ENCODE measurements around the gene ZCRB1. TPM values are rescaled to one million over a fixed set of nuclear protein-coding genes. Genes with fewer than 3 reads are reported as not detected.
"Not testable (repeated sequence)": the region's sequence is repeated elsewhere in the genome, so short reads cannot be mapped to it uniquely, and the experiment has no call there.

ZCRB1 gene, protein sequence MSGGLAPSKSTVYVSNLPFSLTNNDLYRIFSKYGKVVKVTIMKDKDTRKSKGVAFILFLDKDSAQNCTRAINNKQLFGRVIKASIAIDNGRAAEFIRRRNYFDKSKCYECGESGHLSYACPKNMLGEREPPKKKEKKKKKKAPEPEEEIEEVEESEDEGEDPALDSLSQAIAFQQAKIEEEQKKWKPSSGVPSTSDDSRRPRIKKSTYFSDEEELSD
- 10 to 100 TPM; 47.8 to 53.8 TPM for total RNA-seq

DNA sequence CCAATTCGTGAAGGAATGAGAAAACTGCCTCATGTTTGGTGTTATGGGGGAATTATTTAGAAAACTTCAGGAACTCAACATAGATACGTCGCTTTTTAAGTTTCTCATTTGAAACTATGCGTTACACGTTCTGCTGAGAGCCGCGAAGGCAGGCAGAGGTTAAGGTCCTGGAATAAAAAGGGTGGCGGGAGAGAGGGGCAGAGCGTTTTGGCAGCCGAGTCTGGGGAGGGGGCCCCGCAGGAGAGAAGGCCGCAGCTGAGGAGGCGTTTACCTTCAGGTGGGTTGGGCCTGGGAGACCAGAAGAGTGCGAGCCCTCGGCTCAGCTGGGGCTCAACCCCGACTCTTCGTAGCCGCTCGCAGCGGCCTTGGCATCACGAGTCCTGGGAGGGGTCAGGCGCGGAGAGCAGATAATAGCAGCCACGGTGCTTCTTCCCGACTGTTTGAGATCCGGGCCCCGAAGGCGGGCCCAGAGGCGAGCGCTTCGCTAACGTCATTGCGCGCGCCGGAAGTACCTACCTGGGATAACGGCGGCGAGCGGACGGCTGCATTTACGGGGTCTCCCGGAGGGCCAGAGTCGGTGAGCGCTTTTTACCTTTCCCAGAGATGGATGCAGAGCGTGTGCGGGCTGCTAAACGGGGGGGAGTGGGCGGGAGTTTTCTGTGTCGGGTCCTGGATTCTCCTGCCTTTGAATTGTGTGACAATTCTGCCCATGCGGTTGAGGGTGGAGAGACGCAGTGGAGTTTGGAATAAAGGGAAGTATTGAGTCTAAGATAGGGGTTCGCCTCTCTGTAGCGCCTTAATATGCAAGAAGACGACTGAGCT is at the start of gene ZCRB1, which contains the start of gene PPHLN1:
ZCRB1 (minus strand) TSS at position 442 of the 822 bp plus-strand sequence. CDS start 1,992 bp downstream, outside the sequence.
PPHLN1 (plus strand) TSS at position 515 of the 822 bp plus-strand sequence. CDS start 9,736 bp downstream, outside the sequence.
- POLR2A ChIA-PET: interaction anchor here (0.8 to 2.6 kb wide), 2 partner anchors 88 to 231 kb away, joined by 5 to 17 read pairs; partner anchors contain the start of gene YAF2
- H3K4me3 Mint-ChIP-seq: peak within 1 kb of the TSS; percentile 96
- peaks cover 7% of the 10 kb centered on the region for H3K36me3 Mint-ChIP-seq
- no peaks in the 10 kb centered on the region for H3K27me3 Mint-ChIP-seq
- ATAC-seq (ENCODE audit: low read depth): peak; percentile 95
- H3K4me1 Mint-ChIP-seq: peaks cover 29% of the 10 kb centered on the region
- peak within 1 kb of the TSS; percentile 96 for H3K27ac Mint-ChIP-seq
- H3K9me3 Mint-ChIP-seq: no peaks in the 10 kb centered on the region
- peak; percentile 82 for DNase-seq

DNA sequence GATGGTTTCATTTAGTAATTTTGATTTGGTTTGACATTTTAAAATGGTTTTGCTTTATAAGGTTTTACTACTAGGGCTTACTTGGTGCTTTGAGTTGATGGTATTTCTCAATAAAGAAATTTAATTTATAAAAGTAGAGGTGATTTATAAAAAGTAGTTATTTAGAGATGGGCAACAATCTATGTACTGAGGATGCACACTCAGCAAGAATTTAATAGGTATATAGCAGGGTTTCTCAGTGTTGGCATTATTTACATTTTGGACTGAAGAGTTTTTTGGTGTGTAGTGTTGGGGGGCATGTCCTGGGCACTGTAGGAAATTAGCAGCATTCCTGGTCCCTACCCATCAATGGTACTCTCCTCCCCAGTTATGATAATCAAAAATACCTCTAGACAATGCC is 47.8 kb upstream of the ZCRB1 start:
- Mint-ChIP-seq H3K36me3 (peaks cover 10% of the 10 kb centered on the region), H3K4me1 (no peaks in the 10 kb centered on the region), H3K27ac (no peak overlapping the region), H3K27me3 (no peaks in the 10 kb centered on the region), H3K4me3 (no peak overlapping the region), H3K9me3 (no peaks in the 10 kb centered on the region)
- POLR2A ChIA-PET: no interaction called here
- DNase-seq (no peak), ATAC-seq (ENCODE audit: low read depth) (no peak)

DNA sequence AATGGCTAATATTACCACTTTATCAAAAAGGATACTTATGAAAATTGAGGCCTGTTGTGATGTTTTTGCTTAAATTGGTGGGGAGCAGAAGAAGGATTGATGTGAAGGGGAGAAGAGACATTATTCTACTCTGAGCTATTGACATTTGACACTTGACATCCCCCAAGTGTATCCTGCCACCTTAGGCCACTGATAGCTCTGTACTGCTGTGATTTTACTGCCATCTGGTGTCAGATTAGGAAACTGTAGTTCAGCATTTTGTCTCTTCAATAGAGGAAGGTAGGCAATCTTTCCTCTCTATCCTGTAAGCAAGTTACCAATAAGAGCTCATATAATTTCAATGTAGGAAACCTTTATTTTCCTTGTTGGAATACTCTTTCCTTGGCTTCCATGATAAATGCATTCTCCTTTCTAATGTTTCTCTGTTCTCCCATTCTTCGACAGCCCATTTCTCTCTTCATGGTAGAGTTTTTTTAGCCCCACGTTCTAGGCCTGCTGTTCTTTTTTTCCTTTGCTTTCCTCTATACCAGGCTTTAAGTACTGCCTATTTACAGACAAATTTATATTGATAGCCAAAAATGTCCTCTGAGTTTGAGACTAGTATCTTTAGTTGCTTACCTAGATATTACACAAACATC is 46.4 kb upstream of the ZCRB1 start:
- DNase-seq (no peak), ATAC-seq (ENCODE audit: low read depth) (peak; percentile 86)
- Mint-ChIP-seq H3K4me3 (no peak overlapping the region), H3K36me3 (peaks cover 9% of the 10 kb centered on the region), H3K4me1 (no peaks in the 10 kb centered on the region), H3K27ac (no peak overlapping the region), H3K9me3 (no peaks in the 10 kb centered on the region), H3K27me3 (no peaks in the 10 kb centered on the region)
- POLR2A ChIA-PET: no interaction called here

DNA sequence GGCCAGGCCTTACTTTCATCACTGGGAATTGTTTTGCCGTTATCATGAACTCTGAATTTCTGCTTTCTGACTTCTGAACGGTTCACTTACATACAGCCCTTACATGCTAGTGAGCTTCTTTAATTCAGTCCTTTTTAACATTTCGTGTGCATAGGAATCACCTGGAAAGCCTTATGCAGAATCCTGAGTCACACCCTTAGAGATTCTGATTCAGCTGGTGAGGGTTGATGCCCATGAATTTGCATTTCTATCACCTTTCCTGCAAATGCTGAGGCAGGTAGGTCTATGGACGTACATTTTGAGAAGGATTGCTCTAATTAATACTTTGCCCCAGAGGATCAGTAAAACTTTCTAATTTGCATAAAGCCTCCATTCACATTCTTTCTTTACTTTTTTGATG is 44.1 kb upstream of the ZCRB1 start:
- no peak for ATAC-seq (ENCODE audit: low read depth)
- Mint-ChIP-seq H3K9me3 (no peaks in the 10 kb centered on the region), H3K4me3 (no peak overlapping the region), H3K4me1 (no peaks in the 10 kb centered on the region), H3K27ac (no peak overlapping the region), H3K36me3 (peaks cover 2% of the 10 kb centered on the region), H3K27me3 (no peaks in the 10 kb centered on the region)
- POLR2A ChIA-PET: no interaction called here
- DNase-seq: no peak

DNA sequence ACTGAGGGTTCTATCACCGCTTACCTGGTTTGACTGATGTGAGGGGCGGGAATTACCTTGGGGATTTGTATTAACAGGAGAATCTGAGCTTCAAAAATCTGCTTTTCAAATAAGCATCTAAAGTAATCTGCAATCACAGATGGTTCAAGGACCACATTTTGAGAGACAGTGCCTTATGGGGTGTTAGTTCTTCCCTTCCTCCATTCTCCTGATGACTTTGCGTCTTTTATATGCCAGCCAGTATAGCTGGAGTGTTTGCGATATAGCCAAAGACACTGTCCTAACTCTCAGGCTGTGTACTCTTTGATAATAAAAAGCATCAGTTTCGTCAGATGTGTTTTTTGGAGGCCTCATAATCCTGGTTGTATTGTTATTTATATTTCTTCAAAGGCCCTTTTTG is 39.6 kb upstream of the ZCRB1 start:
- Mint-ChIP-seq H3K27me3 (no peaks in the 10 kb centered on the region), H3K4me3 (no peak overlapping the region), H3K9me3 (no peaks in the 10 kb centered on the region), H3K27ac (no peak overlapping the region), H3K4me1 (peaks cover 5% of the 10 kb centered on the region), H3K36me3 (peaks cover 13% of the 10 kb centered on the region)
- POLR2A ChIA-PET: no interaction called here
- DNase-seq: no peak
- no peak for ATAC-seq (ENCODE audit: low read depth)

DNA sequence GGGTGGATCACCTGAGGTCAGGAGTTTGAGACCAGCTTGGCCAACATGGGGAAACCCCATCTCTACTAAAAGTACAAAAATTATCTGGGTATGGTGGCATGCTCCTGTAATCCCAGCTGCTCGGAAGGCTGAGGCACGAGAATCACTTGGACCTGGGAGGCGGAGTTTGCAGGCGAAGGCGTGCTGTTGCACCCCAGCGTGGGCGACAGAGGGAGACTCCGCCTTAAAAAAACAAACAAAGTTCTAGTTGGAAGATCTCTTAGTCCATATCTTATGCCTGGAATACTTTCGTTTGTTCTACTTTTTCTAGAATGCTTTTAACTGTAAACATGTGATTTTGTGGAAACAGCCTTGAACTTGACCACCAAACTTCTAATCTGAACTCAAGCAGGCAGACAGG is 38.8 kb upstream of the ZCRB1 start:
- no peaks in the 10 kb centered on the region for H3K9me3 Mint-ChIP-seq
- no peak for ATAC-seq (ENCODE audit: low read depth)
- H3K4me3 Mint-ChIP-seq: no peak overlapping the region
- H3K27me3 Mint-ChIP-seq: no peaks in the 10 kb centered on the region
- POLR2A ChIA-PET: no interaction called here
- DNase-seq: no peak
- H3K36me3 Mint-ChIP-seq: peaks cover 15% of the 10 kb centered on the region
- no peak overlapping the region for H3K27ac Mint-ChIP-seq
- H3K4me1 Mint-ChIP-seq: peaks cover 8% of the 10 kb centered on the region

DNA sequence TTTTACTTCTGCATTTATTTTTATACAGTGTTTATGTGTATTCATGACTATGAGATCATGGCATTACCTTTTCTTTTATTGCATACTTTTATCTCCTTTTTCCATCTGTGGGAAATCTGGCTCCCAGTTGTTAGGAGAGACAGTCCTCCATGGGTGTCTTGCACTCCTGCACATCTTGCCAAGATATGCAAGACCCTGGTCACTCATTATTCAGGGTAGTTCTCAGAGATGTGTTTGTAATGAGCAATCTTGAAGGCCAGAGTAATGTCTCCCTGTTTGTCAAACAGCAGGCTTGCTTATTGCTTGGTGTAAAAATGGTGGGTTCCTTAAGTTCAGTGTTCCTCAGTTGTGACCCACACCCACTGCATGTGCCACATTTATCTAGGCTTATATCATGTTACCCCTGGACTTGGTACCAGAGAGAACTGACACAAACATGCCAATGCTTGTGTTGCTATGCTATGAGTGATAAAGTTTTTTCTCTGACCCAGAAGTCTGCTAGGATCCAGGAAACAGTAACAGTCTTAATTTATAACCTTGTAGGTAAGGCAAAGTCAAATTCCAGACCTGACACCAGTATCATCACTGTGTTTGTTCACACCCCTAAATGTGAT is 36.9 kb upstream of the ZCRB1 start:
- H3K27ac Mint-ChIP-seq: no peak overlapping the region

DNA sequence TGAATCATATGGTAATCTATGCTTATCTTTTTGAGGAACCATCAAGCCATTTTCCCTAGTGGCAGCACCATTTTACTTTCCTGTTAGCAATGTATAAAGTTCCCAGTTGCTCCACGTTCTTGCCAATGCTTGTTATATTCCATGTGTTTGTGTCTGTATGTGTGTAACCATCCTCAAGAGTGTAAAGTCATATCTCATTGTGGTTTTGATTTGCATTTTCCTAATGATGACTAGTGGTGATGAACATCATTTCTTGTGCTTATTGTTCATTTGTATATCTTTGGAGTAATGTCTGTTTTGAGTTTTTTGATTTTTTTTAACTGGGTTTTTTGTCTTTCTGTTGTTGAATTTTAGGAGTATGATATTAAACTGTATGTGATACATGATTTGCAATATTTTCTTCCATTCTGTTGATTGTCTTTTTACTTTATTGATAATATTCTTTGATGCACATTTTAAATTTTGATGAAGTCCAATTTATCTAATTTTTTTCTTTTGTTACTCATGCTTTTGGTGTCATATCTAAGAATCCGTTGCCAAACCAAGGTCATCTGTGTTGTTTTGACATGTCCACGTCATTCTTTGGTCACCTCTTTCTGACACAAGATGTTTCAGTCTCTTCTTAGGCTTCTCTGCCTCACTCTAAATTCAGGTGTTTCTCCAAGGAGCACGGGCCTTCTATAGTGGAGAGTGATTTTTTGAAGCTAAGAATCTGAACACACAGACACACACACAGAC is 36.2 kb upstream of the ZCRB1 start:
- ATAC-seq (ENCODE audit: low read depth) (no peak), DNase-seq (no peak)
- POLR2A ChIA-PET: no interaction called here
- peaks cover 1% of the 10 kb centered on the region for H3K9me3 Mint-ChIP-seq
- H3K4me3 Mint-ChIP-seq: no peak overlapping the region
- peaks cover 22% of the 10 kb centered on the region for H3K36me3 Mint-ChIP-seq
- H3K4me1 Mint-ChIP-seq: peaks cover 10% of the 10 kb centered on the region
- H3K27ac Mint-ChIP-seq: no peak overlapping the region
- no peaks in the 10 kb centered on the region for H3K27me3 Mint-ChIP-seq

More for the DNA sequence above, 36.9 kb upstream of the ZCRB1 start:
- no peaks in the 10 kb centered on the region for H3K27me3 Mint-ChIP-seq
- H3K9me3 Mint-ChIP-seq: peaks cover 1% of the 10 kb centered on the region
- no peak for ATAC-seq (ENCODE audit: low read depth)
- H3K36me3 Mint-ChIP-seq: peaks cover 20% of the 10 kb centered on the region
- H3K4me3 Mint-ChIP-seq: no peak overlapping the region
- peaks cover 10% of the 10 kb centered on the region for H3K4me1 Mint-ChIP-seq
- POLR2A ChIA-PET: no interaction called here
- no peak for DNase-seq

DNA sequence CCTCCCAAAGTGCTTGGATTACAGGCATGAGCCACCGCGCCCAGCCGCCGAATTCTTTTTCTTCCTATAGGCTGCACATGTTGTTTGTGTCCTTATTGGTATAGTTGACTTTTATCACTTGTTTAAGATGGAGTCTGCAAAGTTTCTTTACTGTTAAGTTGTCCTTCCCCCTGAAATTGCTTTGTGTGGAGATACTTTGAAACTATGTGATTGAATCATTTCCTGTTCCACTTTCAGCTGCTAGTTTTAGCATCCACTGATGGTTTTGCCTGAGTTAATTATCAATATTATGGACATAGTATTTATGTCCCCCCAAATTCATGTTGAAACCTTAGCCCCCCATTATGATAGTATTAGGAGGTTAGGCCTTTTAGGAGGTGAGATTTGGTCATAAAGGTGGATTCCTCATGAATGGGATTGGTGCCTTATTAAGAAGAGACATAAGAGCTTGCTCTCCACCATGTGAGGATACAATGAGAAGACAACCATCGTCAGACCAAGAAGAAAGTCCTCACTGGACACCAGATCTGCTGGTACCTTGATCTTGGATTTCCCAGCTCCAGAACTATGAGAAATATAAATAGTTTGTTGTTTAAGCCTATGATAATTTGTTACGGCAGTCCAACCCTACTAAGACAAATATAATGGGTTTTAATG is 35.0 kb upstream of the ZCRB1 start:
- peaks cover 12% of the 10 kb centered on the region for H3K4me1 Mint-ChIP-seq
- DNase-seq: no peak
- H3K36me3 Mint-ChIP-seq: peaks cover 24% of the 10 kb centered on the region
- peak overlapping the region; percentile 1 for H3K4me3 Mint-ChIP-seq
- peak overlapping the region; percentile 57 for H3K27ac Mint-ChIP-seq
- H3K27me3 Mint-ChIP-seq: no peaks in the 10 kb centered on the region
- H3K9me3 Mint-ChIP-seq: peaks cover 1% of the 10 kb centered on the region
- POLR2A ChIA-PET: no interaction called here
- ATAC-seq (ENCODE audit: low read depth): no peak

DNA sequence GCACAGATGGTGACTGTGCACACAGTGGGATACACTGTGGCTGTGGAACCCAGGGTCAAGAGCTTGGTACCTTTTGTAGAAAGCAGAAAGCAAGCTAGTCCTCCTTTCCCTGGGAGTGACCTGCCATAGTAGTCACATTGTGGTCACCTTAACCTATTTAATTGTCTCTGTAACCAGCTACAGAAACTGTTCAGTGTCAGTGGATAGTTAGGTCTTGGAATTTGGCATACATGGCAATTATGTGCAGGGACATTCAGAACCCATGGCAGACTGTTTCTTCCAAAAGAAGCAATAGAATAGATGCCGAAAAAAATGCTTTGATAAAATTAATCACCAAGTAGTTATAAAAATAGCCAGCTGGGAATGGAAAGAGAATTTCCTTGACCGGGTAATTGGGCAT is 30.4 kb upstream of the ZCRB1 start:
- Mint-ChIP-seq H3K4me3 (no peak overlapping the region), H3K4me1 (peaks cover 13% of the 10 kb centered on the region), H3K27me3 (no peaks in the 10 kb centered on the region), H3K9me3 (peaks cover 1% of the 10 kb centered on the region), H3K36me3 (peaks cover 20% of the 10 kb centered on the region), H3K27ac (no peak overlapping the region)
- no peak for ATAC-seq (ENCODE audit: low read depth)
- POLR2A ChIA-PET: interaction anchor here (0.8 kb wide), 1 partner anchor 9 kb away, joined by 3 read pairs; no protein-coding TSS in a partner anchor
- no peak for DNase-seq

DNA sequence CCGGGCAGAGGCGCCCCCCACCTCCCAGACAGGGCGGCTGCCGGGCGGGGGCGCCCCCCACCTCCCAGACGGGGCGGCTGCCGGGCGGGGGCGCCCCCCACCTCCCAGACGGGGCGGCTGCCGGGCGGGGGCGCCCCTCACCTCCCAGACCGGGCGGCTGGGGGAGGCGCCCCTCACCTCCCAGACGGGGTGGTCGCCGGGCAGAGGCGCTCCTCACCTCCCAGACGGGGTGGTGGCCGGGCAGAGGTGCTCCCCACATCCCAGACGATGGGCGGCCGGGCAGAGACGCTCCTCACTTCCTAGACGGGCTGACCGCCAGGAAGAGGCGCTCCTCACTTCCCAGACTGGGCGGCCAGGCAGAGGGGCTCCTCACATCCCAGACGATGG is 24.1 kb upstream of the ZCRB1 start:
- H3K36me3 Mint-ChIP-seq; H3K27me3 Mint-ChIP-seq; POLR2A ChIA-PET; ATAC-seq (ENCODE audit: low read depth); DNase-seq; H3K4me1 Mint-ChIP-seq; H3K27ac Mint-ChIP-seq; H3K4me3 Mint-ChIP-seq; H3K9me3 Mint-ChIP-seq: not testable (repeated sequence)

DNA sequence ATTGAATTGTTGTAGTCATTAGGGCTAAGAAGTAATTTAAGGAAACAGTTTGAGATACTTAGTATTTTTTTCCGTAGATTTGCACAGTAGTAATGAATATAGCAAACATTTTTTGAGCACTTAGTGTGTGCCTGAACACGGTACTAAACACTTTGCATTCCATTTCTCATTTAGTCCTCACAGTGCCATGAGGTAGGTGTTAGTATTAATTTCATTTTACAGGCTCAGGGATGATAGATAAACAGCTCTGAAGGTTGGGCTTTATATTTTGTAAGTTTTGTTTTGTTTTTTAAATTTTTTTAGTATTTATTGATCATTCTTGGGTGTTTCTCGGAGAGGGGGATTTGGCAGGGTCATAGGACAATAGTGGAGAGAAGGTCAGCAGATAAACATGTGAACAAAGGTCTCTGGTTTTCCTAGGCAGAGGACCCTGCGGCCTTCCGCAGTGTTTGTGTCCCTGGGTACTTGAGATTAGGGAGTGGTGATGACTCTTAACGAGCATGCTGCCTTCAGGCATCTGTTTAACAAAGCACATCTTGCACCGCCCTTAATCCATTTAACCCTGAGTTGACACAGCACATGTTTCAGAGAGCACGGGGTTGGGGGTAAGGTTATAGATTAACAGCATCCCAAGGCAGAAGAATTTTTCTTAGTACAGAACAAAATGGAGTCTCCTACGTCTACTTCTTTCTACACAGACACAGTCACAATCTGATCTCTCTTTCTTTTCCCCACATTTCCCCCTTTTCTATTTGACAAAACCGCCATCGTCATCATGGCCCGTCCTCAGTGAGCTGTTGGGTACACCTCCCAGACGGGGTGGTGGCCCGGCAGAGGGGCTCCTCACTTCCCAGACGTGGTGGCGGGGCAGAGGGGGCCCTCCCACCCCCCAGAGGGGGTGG is 23.5 kb upstream of the ZCRB1 start:
- H3K9me3 Mint-ChIP-seq; H3K27me3 Mint-ChIP-seq; H3K4me3 Mint-ChIP-seq; DNase-seq; H3K4me1 Mint-ChIP-seq; POLR2A ChIA-PET; H3K27ac Mint-ChIP-seq; ATAC-seq (ENCODE audit: low read depth); H3K36me3 Mint-ChIP-seq: not testable (repeated sequence)

Measured in activated naive CD8-positive, alpha-beta T cell treated with anti-CD3 and anti-CD28 coated beads, Interleukin-2, amount 10 ng/mL, durations not matched to agents 7 days and 5 days (primary cell).